Measurements from ENCODE around the gene PDE8A. TPM values are rescaled to one million over a fixed set of nuclear protein-coding genes. Genes with fewer than 3 reads are reported as not detected.

PDE8A gene
- total and polyA plus RNA-seq, 2 of the 13 experiments (the other 11 are each of a cell fraction or from before 2014, with no cell fraction given), result 26.3 to 48.5 TPM

DNA sequence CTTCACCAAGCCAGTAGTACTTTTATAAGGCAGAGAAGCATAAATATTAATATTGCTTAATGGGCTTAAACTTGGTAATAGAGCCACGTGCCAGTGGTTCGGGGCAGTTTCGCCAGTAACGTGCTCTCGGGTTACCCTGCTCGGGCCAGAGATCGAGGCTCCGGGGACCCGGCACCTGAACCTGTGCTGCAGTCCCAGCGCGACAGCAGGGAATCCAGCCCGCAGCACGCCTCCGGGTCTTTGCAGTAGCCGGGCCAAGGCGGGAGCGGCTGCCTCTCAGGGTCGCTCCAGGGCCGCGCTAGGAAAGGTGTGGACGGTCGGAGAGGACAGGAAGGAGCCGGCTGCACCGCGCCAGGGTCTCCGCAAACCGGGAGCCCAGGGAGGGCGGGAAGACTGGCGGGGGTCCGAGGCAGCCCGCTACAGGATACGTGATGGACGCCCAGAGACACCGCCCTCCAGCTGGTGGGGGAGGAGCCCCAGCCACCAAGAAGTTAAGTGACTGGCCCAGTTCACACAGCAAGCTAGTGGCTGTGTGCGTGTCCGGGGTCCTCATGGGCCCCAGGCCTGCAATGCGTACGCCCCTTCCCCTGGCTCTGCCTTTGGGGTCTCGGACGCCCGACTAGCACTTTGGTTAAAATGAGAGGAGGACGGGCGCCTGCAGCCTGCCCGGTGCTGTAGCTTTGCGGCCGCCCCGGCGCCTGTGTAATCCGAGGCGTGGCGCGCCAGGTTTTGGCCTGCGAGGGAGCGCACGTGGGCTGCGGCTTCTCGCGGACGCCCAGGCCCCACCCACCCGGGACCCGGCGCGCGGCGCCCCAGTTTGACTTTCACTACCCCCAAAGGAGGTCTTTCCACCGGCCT is 1.2 kb upstream of the PDE8A start (continued):
- TF ChIP-seq SRSF4 (IDR thresholded peaks at IDR 0.05; ENCODE audit: low read depth, low read length, poor library complexity, severe bottlenecking) (no peak), ZNF816 (CRISPR knock-in tag; IDR thresholded peaks at IDR 0.05; ENCODE audit: borderline replicate concordance) (no peak; the same call in 1 of the 2 replicates), ZNF225 (CRISPR knock-in tag; IDR thresholded peaks at IDR 0.05) (peak; percentile 77; the same call in 1 of the 2 replicates), ZFAT (CRISPR knock-in tag; conservative IDR thresholded peaks at IDR 0.05) (peak; percentile 35; the same call in 1 of the 2 replicates), ZNF75D (CRISPR knock-in tag; IDR thresholded peaks at IDR 0.05; ENCODE audit: borderline replicate concordance) (0 out of 2 replicates have a peak, but pooled peaks have one; percentile 38), ZNF709 (CRISPR knock-in tag; IDR thresholded peaks at IDR 0.05) (0 out of 2 replicates have a peak, but pooled peaks have one; percentile 56), ZNF747 (CRISPR knock-in tag; IDR thresholded peaks at IDR 0.05; ENCODE audit: borderline replicate concordance) (peak; percentile 94), CEBPB (IDR thresholded peaks at IDR 0.05; ENCODE audit: borderline replicate concordance, low read depth, low read length) (no peak), ELF1 (CRISPR knock-in tag; IDR thresholded peaks at IDR 0.05) (peak; percentile 33), TBP (CRISPR knock-in tag; IDR thresholded peaks at IDR 0.05) (no peak), ZNF382 (CRISPR knock-in tag; IDR thresholded peaks at IDR 0.05; ENCODE audit: borderline replicate concordance) (no peak), ZNF124 (CRISPR knock-in tag; IDR thresholded peaks at IDR 0.05) (no peak), MIER2 (CRISPR knock-in tag; IDR thresholded peaks at IDR 0.05) (no peak), ADNP (CRISPR knock-in tag; IDR thresholded peaks at IDR 0.05) (peak; percentile 36; the same call in 1 of the 2 replicates), ZSCAN21 (CRISPR knock-in tag; IDR thresholded peaks at IDR 0.05; ENCODE audit: borderline replicate concordance) (peak; percentile 30; the same call in 1 of the 2 replicates), ZNF3 (CRISPR knock-in tag; IDR thresholded peaks at IDR 0.05) (no peak; the same call in 1 of the 2 replicates), ZNF547 (CRISPR knock-in tag; IDR thresholded peaks at IDR 0.05) (no peak), ZFP41 (CRISPR knock-in tag; IDR thresholded peaks at IDR 0.05; ENCODE audit: borderline replicate concordance) (no peak; the same call in 1 of the 2 replicates), MEIS1 (CRISPR knock-in tag; IDR thresholded peaks at IDR 0.05; ENCODE audit: borderline replicate concordance) (no peak), GATAD1 (CRISPR knock-in tag; IDR thresholded peaks at IDR 0.05) (peak; percentile 66; the same call in 1 of the 2 replicates), JUN (CRISPR knock-in tag; IDR thresholded peaks at IDR 0.05) (no peak), STAT5B (CRISPR knock-in tag; IDR thresholded peaks at IDR 0.05) (no peak), FOXK2 (IDR thresholded peaks at IDR 0.05) (no peak), PITX1 (CRISPR knock-in tag; IDR thresholded peaks at IDR 0.05) (no peak)
- TF ChIP-seq, protein P1, sequence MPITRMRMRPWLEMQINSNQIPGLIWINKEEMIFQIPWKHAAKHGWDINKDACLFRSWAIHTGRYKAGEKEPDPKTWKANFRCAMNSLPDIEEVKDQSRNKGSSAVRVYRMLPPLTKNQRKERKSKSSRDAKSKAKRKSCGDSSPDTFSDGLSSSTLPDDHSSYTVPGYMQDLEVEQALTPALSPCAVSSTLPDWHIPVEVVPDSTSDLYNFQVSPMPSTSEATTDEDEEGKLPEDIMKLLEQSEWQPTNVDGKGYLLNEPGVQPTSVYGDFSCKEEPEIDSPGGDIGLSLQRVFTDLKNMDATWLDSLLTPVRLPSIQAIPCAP (CRISPR knock-in tag; IDR thresholded peaks at IDR 0.05; ENCODE audit: low read depth), result no peak
- TF ChIP-seq, protein P2, sequence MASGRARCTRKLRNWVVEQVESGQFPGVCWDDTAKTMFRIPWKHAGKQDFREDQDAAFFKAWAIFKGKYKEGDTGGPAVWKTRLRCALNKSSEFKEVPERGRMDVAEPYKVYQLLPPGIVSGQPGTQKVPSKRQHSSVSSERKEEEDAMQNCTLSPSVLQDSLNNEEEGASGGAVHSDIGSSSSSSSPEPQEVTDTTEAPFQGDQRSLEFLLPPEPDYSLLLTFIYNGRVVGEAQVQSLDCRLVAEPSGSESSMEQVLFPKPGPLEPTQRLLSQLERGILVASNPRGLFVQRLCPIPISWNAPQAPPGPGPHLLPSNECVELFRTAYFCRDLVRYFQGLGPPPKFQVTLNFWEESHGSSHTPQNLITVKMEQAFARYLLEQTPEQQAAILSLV (CRISPR knock-in tag; IDR thresholded peaks at IDR 0.05; ENCODE audit: borderline replicate concordance), result 0 out of 2 replicates have a peak, but pooled peaks have one; percentile 33
- TF ChIP-seq, protein P3, sequence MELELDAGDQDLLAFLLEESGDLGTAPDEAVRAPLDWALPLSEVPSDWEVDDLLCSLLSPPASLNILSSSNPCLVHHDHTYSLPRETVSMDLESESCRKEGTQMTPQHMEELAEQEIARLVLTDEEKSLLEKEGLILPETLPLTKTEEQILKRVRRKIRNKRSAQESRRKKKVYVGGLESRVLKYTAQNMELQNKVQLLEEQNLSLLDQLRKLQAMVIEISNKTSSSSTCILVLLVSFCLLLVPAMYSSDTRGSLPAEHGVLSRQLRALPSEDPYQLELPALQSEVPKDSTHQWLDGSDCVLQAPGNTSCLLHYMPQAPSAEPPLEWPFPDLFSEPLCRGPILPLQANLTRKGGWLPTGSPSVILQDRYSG (CRISPR knock-in tag; IDR thresholded peaks at IDR 0.05), result no peak
- TF ChIP-seq, protein P4, sequence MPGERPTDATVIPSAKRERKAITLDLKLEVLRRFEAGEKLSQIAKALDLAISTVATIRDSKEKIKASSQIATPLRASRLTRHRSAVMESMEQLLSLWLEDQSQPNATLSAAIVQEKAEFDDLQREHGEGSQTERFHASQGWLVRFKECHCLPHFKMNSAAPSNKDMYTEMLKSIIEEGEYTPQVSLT (CRISPR knock-in tag; IDR thresholded peaks at IDR 0.05; ENCODE audit: borderline replicate concordance, low read depth), result peak; percentile 90; the same call in 1 of the 2 replicates
